ENCODE results near the gene CASZ1.

GRCh38 chr1:10704368-10704882 is 92.0 kb downstream of the CASZ1 start:
- TF ChIP-seq CTCF (IDR thresholded peaks at IDR 0.05) (no peak), POLR2AphosphoS5 (IDR thresholded peaks at IDR 0.05; ENCODE audit: low read depth, low read length) (no peak), SIN3A (IDR thresholded peaks at IDR 0.05; ENCODE audit: borderline replicate concordance, insufficient read depth, low read depth, low read length) (no peak)

All from Panc1 (cell line).